Endothelial cell of umbilical vein (primary cell): ENCODE measurements around the gene EDC4. TPM values are rescaled to one million over a fixed set of nuclear protein-coding genes. Genes with fewer than 3 reads are reported as not detected.

ENCODE experiments used
- BruUV-seq: library from RNA; stranded (reverse); fragments of 400-500 nt; replicated peaks from 2 replicates; lab custom pipeline; 2021; lab: Mats Ljungman, UMichigan
- CTCF ChIA-PET: fragments of 300-600, 350-600 bp; sonication (Branson Sonifier 250); formaldehyde crosslinking; loops from one replicate; lab custom pipeline; 2021; ENCODE audit warnings: antibody characterized with exemption, inconsistent platforms; lab: Charles Lee
- POLR2A ChIA-PET: fragments of 300-600, 350-600 bp; sonication (Branson Sonifier 250); formaldehyde crosslinking; loops from one replicate; lab custom pipeline; 2021; ENCODE audit warnings: antibody characterized with exemption, inconsistent platforms; lab: Charles Lee
- DNase-seq: peaks from one replicate; pipeline ENCODE4 v3.0.0-alpha.2; 2011; ENCODE audit warnings: low read depth, low spot score
- FAIRE-seq: peaks from 2 replicates; lab custom pipeline; 2011; peaks lifted over from hg19 to GRCh38; lab: Jason Lieb, UNC
- H2AFZ ChIP-seq: 2 replicates; pipeline ENCODE4 v1.6.0; 2012; ENCODE audit warnings: low read depth, low read length, control low read depth, inconsistent platforms
- H3K27ac ChIP-seq: 2 replicates; pipeline ENCODE4 v1.5.1; 2011; ENCODE audit warnings: low read depth, mild to moderate bottlenecking, control low read depth, low read length, moderate library complexity; ENCODE audit not compliant: insufficient read depth
- H3K27me3 ChIP-seq, 2 experiments: 2 replicates each; pipeline versions ENCODE4 v1.6.0 to v1.6.1; 2011; ENCODE audit warnings: low read length in 2 of 2, mixed read lengths in 1 of 2; ENCODE audit not compliant: control insufficient read depth in 2 of 2, insufficient read depth in 2 of 2
- H3K36me3 ChIP-seq, 2 experiments: 2 replicates in 1 of 2; 3 replicates in 1 of 2; pipeline ENCODE4 v1.5.1; 2011; ENCODE audit warnings: low read length in 2 of 2, mild to moderate bottlenecking in 1 of 2, moderate library complexity in 1 of 2; ENCODE audit not compliant: control insufficient read depth in 2 of 2, insufficient read depth in 2 of 2; ENCODE audit errors: extremely low read depth in 1 of 2
- H3K4me1 ChIP-seq: 3 replicates; pipeline ENCODE4 v1.5.1; 2011; ENCODE audit warnings: mild to moderate bottlenecking, low read length; ENCODE audit not compliant: control insufficient read depth, insufficient read depth; ENCODE audit errors: extremely low read depth
- H3K4me2 ChIP-seq: 2 replicates; pipeline ENCODE4 v1.6.1; 2011; ENCODE audit warnings: low read length, control low read depth, mixed read lengths; ENCODE audit not compliant: insufficient read depth
- H3K4me3 ChIP-seq, 3 experiments: fragments of 200-600 bp in 1 of 3; sonication (generic), shearing (Covaris generic) in 1 of 3; replicated peaks in 1 of 3; 2 replicates each; pipeline ENCODE4 v1.5.1; 2011 to 2016; ENCODE audit warnings: control low read depth in 3 of 3, low read length in 3 of 3, mild to moderate bottlenecking in 2 of 3, inconsistent platforms in 1 of 3, low read depth in 1 of 3, moderate library complexity in 1 of 3; ENCODE audit not compliant: insufficient read depth in 1 of 3
- H3K79me2 ChIP-seq: 2 replicates; pipeline ENCODE4 v1.6.0; 2012; ENCODE audit warnings: low read length, inconsistent platforms; ENCODE audit not compliant: control insufficient read depth, insufficient read depth
- H3K9ac ChIP-seq: replicated peaks from 2 replicates; pipeline ENCODE3; 2011; ENCODE audit warnings: low read length, control low read depth; ENCODE audit not compliant: insufficient read depth; ENCODE audit errors: extremely low read depth
- H3K9me1 ChIP-seq: replicated peaks from 3 replicates; pipeline ENCODE4 v1.6.0; 2011; ENCODE audit warnings: mild to moderate bottlenecking, low read length; ENCODE audit not compliant: control insufficient read depth, insufficient read depth; ENCODE audit errors: extremely low read depth
- H3K9me3 ChIP-seq: replicated peaks from 2 replicates; pipeline ENCODE4 v1.5.1; 2012; ENCODE audit warnings: low read length, inconsistent platforms; ENCODE audit not compliant: control insufficient read depth, insufficient read depth
- H4K20me1 ChIP-seq: replicated peaks from 2 replicates; pipeline ENCODE3; 2011; ENCODE audit warnings: mild to moderate bottlenecking, low read length; ENCODE audit not compliant: control insufficient read depth, insufficient read depth; ENCODE audit errors: extremely low read depth
- CTCF ChIP-seq, 2 donors: IDR thresholded peaks; 1 replicate in 1 of 2; 2 replicates in 1 of 2; pipeline ENCODE4 v1.5.1; 2011; ENCODE audit warnings: low read length in 2 of 2, mild to moderate bottlenecking in 2 of 2, moderate library complexity in 2 of 2, control low read depth in 1 of 2, inconsistent platforms in 1 of 2, low read depth in 1 of 2; ENCODE audit not compliant: insufficient read depth in 1 of 2; ENCODE audit errors: extremely low read depth in 1 of 2
- EZH2 ChIP-seq: IDR thresholded peaks from 2 replicates; pipeline ENCODE4 v1.6.1; 2012; ENCODE audit warnings: borderline replicate concordance, low read depth, mild to moderate bottlenecking, moderate library complexity, low read length, inconsistent platforms; ENCODE audit not compliant: severe bottlenecking
- FOS ChIP-seq: IDR thresholded peaks from 2 replicates; pipeline ENCODE4 v1.6.1; 2011; ENCODE audit warnings: mild to moderate bottlenecking, low read length, moderate library complexity, borderline replicate concordance; ENCODE audit not compliant: insufficient read depth
- GATA2 ChIP-seq: IDR thresholded peaks from 2 replicates; pipeline ENCODE4 v1.7.0; 2011; ENCODE audit warnings: low read depth, mild to moderate bottlenecking, moderate library complexity, mixed read lengths, low read length; ENCODE audit not compliant: insufficient read length, insufficient read depth
- JUN ChIP-seq: IDR thresholded peaks from 2 replicates; pipeline ENCODE4 v1.6.1; 2011; ENCODE audit warnings: borderline replicate concordance, low read depth; ENCODE audit not compliant: insufficient read length, insufficient read depth
- MYC ChIP-seq: IDR thresholded peaks from one replicate; pipeline ENCODE4 v1.6.1; 2011; ENCODE audit warnings: mild to moderate bottlenecking, low read depth, low read length
- POLR2A ChIP-seq: IDR thresholded peaks from 2 replicates; pipeline ENCODE4 v1.6.1; 2012; ENCODE audit warnings: low read depth, mild to moderate bottlenecking, control low read depth, low read length
- POLR2AphosphoS5 ChIP-seq: IDR thresholded peaks from 2 replicates; pipeline ENCODE4 v1.6.1; 2012; ENCODE audit warnings: low read depth, mild to moderate bottlenecking, control low read depth, low read length, moderate library complexity; ENCODE audit not compliant: insufficient read depth
- dilution Hi-C: fragments of 300-500 bp; cut with MboI; formaldehyde crosslinking; loops from one replicate; pipeline ENCODE4 v1.15.0; 2019; ENCODE audit warnings: low sequenced_read_pairs; ENCODE audit not compliant: extremely low pct_ligation_motif_present
- intact Hi-C: fragments of 100-400 bp; cut with micrococcal nuclease; formaldehyde crosslinking; loops from one replicate; pipeline ENCODE4 v1.10.0; 2022
- polyA plus RNA-seq, 4 experiments: library from polyadenylated mRNA; depleted of rRNA in 3 of 4; stranded (reverse) in 3 of 4; unstranded in 1 of 4; fragments of >200 nt; gene quantifications; 2 replicates each; pipeline versions ENCODE4 v1.2.1 to v1.2.3, GENCODE V29; 2011 to 2012; ENCODE audit warnings: missing spikeins in 1 of 4
- total RNA-seq: library from RNA; stranded (reverse); gene quantifications from 2 replicates; pipeline ENCODE4 v1.2.3, GENCODE V29; 2021
- TF ChIP-seq, protein P1 (sequence below): IDR thresholded peaks from 2 replicates; pipeline ENCODE4 v1.6.1; 2011; ENCODE audit not compliant: insufficient read depth, insufficient read length

Gene EDC4
- total and polyA plus RNA-seq, 2 donors (not counting 3 experiments of a cell fraction or from before 2014, with no cell fraction given): 57.5 to 81.2 TPM

DNA sequence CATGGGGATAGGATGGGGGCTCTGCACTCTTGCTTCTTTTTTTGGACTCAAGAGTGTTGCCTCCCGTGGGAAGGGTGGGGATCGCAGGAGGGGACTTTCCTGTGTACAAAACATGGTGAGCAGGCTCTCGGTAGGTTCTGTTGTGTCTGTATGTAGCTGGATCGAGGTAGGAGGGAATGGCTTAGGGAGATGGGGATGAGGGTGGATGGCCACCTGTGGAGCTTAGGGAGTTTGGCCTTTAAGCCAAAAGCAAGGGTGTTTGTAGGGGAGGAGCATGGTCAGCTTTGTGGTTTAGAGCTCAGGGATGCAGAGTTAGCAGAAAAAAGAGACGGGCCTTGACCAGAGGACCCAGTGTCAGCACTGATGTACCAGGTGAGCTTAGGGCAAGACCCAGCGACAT, 11.0 kb upstream of the EDC4 start:
- no peak overlapping the region for H3K27ac ChIP-seq
- H2AFZ ChIP-seq: no peak overlapping the region
- peaks cover 2 to 34% of the 10 kb centered on the region in 2 experiments for H3K36me3 ChIP-seq
- H3K79me2 ChIP-seq: peaks cover 79% of the 10 kb centered on the region
- intact Hi-C loops: no loop called here
- FAIRE-seq (no peak), DNase-seq (no peak)
- no peak overlapping the region for H3K9ac ChIP-seq
- dilution Hi-C loops: no loop called here
- BruUV-seq: no TSS peak
- H3K4me1 ChIP-seq: peaks cover 9% of the 10 kb centered on the region
- no peaks in the 10 kb centered on the region for H3K27me3 ChIP-seq
- no peak for TF ChIP-seq EZH2
- TF ChIP-seq GATA2: no peak
- no peak for TF ChIP-seq MYC
- TF ChIP-seq CTCF (IDR thresholded peaks at IDR 0.05; ENCODE audit: extremely low read depth in 1 of 2, insufficient read depth in 1 of 2, low read depth in 1 of 2, low read length in 2 of 2): no peak
- no peak for TF ChIP-seq FOS
- TF ChIP-seq, protein P1, sequence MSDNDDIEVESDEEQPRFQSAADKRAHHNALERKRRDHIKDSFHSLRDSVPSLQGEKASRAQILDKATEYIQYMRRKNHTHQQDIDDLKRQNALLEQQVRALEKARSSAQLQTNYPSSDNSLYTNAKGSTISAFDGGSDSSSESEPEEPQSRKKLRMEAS: no peak
- no peak for TF ChIP-seq JUN
- TF ChIP-seq POLR2A: no peak
- TF ChIP-seq POLR2AphosphoS5: no peak
- H3K9me3 ChIP-seq: no peaks in the 10 kb centered on the region
- ChIA-PET POLR2A (interaction anchor here (0.8 kb wide), 1 partner anchor 32 kb away, joined by 4 read pairs; the partner anchor contains the start of gene PSKH1), CTCF (interaction anchor here (0.8 to 4.5 kb wide), 4 partner anchors 14 to 194 kb away, joined by 3 to 64 read pairs (median 4); partner anchors contain the start of gene CENPT)
- peaks cover 2% of the 10 kb centered on the region for H4K20me1 ChIP-seq
- H3K9me1 ChIP-seq: no peaks in the 10 kb centered on the region
- H3K4me3 ChIP-seq: no peak overlapping the region
- H3K4me2 ChIP-seq: no peak overlapping the region
